Endothelial cell of umbilical vein (primary cell): ENCODE results near the gene AKAP6.

Experiments used
- EZH2 ChIP-seq: IDR thresholded peaks from 2 replicates; pipeline ENCODE4 v1.6.1; 2012; ENCODE audit warnings: borderline replicate concordance, low read depth, mild to moderate bottlenecking, moderate library complexity, low read length, inconsistent platforms; ENCODE audit not compliant: severe bottlenecking
- FOS ChIP-seq: IDR thresholded peaks from 2 replicates; pipeline ENCODE4 v1.6.1; 2011; ENCODE audit warnings: mild to moderate bottlenecking, low read length, moderate library complexity, borderline replicate concordance; ENCODE audit not compliant: insufficient read depth
- GATA2 ChIP-seq: IDR thresholded peaks from 2 replicates; pipeline ENCODE4 v1.7.0; 2011; ENCODE audit warnings: low read depth, mild to moderate bottlenecking, moderate library complexity, mixed read lengths, low read length; ENCODE audit not compliant: insufficient read length, insufficient read depth
- JUN ChIP-seq: IDR thresholded peaks from 2 replicates; pipeline ENCODE4 v1.6.1; 2011; ENCODE audit warnings: borderline replicate concordance, low read depth; ENCODE audit not compliant: insufficient read length, insufficient read depth
- POLR2A ChIP-seq: IDR thresholded peaks from 2 replicates; pipeline ENCODE4 v1.6.1; 2012; ENCODE audit warnings: low read depth, mild to moderate bottlenecking, control low read depth, low read length
- POLR2AphosphoS5 ChIP-seq: IDR thresholded peaks from 2 replicates; pipeline ENCODE4 v1.6.1; 2012; ENCODE audit warnings: low read depth, mild to moderate bottlenecking, control low read depth, low read length, moderate library complexity; ENCODE audit not compliant: insufficient read depth
- TF ChIP-seq, protein P1 (sequence below), 2 donors: IDR thresholded peaks; 1 replicate in 1 of 2; 2 replicates in 1 of 2; pipeline ENCODE4 v1.5.1; 2011; ENCODE audit warnings: low read length in 2 of 2, mild to moderate bottlenecking in 2 of 2, moderate library complexity in 2 of 2, control low read depth in 1 of 2, inconsistent platforms in 1 of 2, low read depth in 1 of 2; ENCODE audit not compliant: insufficient read depth in 1 of 2; ENCODE audit errors: extremely low read depth in 1 of 2
- TF ChIP-seq, protein P2 (sequence below): IDR thresholded peaks from 2 replicates; pipeline ENCODE4 v1.6.1; 2011; ENCODE audit not compliant: insufficient read depth, insufficient read length

DNA sequence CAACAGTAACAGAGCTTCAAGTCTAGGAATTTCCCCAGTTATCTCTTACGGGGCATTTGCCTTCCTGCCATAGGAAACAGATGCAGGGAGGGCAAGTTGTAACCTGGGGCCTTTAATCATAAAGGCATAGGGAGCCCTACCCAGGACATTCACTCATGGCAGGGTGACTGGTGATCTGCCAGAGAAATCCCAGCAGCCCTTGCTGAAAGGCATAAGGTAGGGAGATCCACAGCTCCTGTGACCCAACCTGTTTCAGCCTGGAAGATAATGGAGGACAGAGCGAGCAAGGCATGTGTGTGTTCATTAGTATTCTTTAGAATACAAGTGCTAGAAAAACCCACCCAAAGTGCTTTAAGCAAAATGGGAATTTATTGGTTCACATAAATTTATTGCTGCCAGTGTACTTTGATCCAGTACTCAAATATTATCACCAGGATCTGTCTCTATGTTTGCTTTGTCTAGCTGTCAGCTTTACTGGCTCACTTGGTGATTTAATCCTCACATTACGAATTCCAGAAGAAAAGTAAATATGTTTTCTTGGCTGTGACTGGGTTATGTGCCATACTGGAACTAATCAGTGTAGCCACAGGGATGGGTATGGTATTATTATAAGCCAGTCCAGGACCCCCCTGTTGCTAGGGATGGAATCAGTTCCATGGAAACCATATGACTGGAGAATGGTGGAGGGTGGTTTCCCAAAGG is 21.1 kb upstream of the AKAP6 start:
- no peak for TF ChIP-seq EZH2
- TF ChIP-seq, protein P1, sequence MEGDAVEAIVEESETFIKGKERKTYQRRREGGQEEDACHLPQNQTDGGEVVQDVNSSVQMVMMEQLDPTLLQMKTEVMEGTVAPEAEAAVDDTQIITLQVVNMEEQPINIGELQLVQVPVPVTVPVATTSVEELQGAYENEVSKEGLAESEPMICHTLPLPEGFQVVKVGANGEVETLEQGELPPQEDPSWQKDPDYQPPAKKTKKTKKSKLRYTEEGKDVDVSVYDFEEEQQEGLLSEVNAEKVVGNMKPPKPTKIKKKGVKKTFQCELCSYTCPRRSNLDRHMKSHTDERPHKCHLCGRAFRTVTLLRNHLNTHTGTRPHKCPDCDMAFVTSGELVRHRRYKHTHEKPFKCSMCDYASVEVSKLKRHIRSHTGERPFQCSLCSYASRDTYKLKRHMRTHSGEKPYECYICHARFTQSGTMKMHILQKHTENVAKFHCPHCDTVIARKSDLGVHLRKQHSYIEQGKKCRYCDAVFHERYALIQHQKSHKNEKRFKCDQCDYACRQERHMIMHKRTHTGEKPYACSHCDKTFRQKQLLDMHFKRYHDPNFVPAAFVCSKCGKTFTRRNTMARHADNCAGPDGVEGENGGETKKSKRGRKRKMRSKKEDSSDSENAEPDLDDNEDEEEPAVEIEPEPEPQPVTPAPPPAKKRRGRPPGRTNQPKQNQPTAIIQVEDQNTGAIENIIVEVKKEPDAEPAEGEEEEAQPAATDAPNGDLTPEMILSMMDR (IDR thresholded peaks at IDR 0.05; ENCODE audit: extremely low read depth in 1 of 2, insufficient read depth in 1 of 2, low read depth in 1 of 2, low read length in 2 of 2): no peak
- no peak for TF ChIP-seq POLR2A
- TF ChIP-seq POLR2AphosphoS5: no peak
- TF ChIP-seq JUN: no peak
- TF ChIP-seq, protein P2, sequence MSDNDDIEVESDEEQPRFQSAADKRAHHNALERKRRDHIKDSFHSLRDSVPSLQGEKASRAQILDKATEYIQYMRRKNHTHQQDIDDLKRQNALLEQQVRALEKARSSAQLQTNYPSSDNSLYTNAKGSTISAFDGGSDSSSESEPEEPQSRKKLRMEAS: no peak
- TF ChIP-seq GATA2: no peak
- TF ChIP-seq FOS: no peak
